HUES6 (cell line): Measurements from ENCODE around the gene PRKCE.

Source experiments
- H3K27ac ChIP-seq: 2 replicates; pipeline ENCODE4 v1.7.0; 2013; ENCODE audit warnings: low read depth, mild to moderate bottlenecking, low read length, inconsistent platforms
- H3K27me3 ChIP-seq: 2 replicates; pipeline ENCODE4 v1.6.1; 2013; ENCODE audit warnings: low read length; ENCODE audit not compliant: control insufficient read depth, insufficient read depth
- H3K36me3 ChIP-seq: 2 replicates; pipeline ENCODE4 v1.6.1; 2013; ENCODE audit warnings: low read length; ENCODE audit not compliant: control insufficient read depth, insufficient read depth
- H3K4me1 ChIP-seq: 2 replicates; pipeline ENCODE4 v1.6.1; 2013; ENCODE audit warnings: low read length; ENCODE audit not compliant: control insufficient read depth, insufficient read depth
- H3K4me3 ChIP-seq: 2 replicates; pipeline ENCODE4 v1.5.1; 2013; ENCODE audit warnings: low read depth, low read length
- H3K9ac ChIP-seq: one replicate; pipeline ENCODE4 v1.6.1; 2013; ENCODE audit warnings: mild to moderate bottlenecking, low read length
- H3K9me3 ChIP-seq: 2 replicates; pipeline ENCODE4 v1.6.1; 2013; ENCODE audit warnings: low read depth, low read length; ENCODE audit not compliant: control insufficient read depth, insufficient read depth

Gene PRKCE

GRCh38 chr2:45840481-45840880 lies 189.0 kb downstream of the PRKCE start:
- no peaks in the 10 kb centered on the region; the same call in 1 of the 2 replicates for H3K27me3 ChIP-seq
- peaks cover 10% of the 10 kb centered on the region for H3K4me1 ChIP-seq
- no peaks in the 10 kb centered on the region for H3K9me3 ChIP-seq
- no peak overlapping the region for H3K9ac ChIP-seq
- H3K4me3 ChIP-seq, result no peak overlapping the region
- H3K27ac ChIP-seq, result no peak overlapping the region
- H3K36me3 ChIP-seq, result no peaks in the 10 kb centered on the region

- Histone ChIP-seq H3K4me3 (no peak overlapping the region), H3K9me3 (no peaks in the 10 kb centered on the region), H3K4me1 (peaks cover 2% of the 10 kb centered on the region; the same call in 1 of the 2 replicates), H3K9ac (no peak overlapping the region), H3K27me3 (no peaks in the 10 kb centered on the region; the same call in 1 of the 2 replicates), H3K36me3 (no peaks in the 10 kb centered on the region), H3K27ac (no peak overlapping the region)
These were observed 190.4 kb downstream of the PRKCE start for GRCh38 chr2:45841752-45842407.

GRCh38 chr2:45843136-45843535 lies 191.7 kb downstream of the PRKCE start:
- no peak overlapping the region for H3K9ac ChIP-seq
- H3K36me3 ChIP-seq, result no peaks in the 10 kb centered on the region
- no peak overlapping the region for H3K27ac ChIP-seq
- H3K27me3 ChIP-seq, result no peaks in the 10 kb centered on the region; the same call in 1 of the 2 replicates
- H3K4me1 ChIP-seq, result no peaks in the 10 kb centered on the region
- H3K4me3 ChIP-seq, result no peak overlapping the region
- no peaks in the 10 kb centered on the region for H3K9me3 ChIP-seq

GRCh38 chr2:45844796-45845457 lies 193.5 kb downstream of the PRKCE start:
- H3K9me3 ChIP-seq, result no peaks in the 10 kb centered on the region; the same call in 1 of the 2 replicates
- H3K4me1 ChIP-seq, result no peaks in the 10 kb centered on the region
- no peaks in the 10 kb centered on the region; the same call in 1 of the 2 replicates for H3K27me3 ChIP-seq
- no peaks in the 10 kb centered on the region for H3K36me3 ChIP-seq
- no peak overlapping the region for H3K4me3 ChIP-seq
- H3K9ac ChIP-seq, result no peak overlapping the region
- H3K27ac ChIP-seq, result no peak overlapping the region

- Histone ChIP-seq H3K9me3 (no peaks in the 10 kb centered on the region; the same call in 1 of the 2 replicates), H3K27ac (no peak overlapping the region), H3K9ac (no peak overlapping the region), H3K36me3 (no peaks in the 10 kb centered on the region), H3K27me3 (no peaks in the 10 kb centered on the region; the same call in 1 of the 2 replicates), H3K4me3 (no peak overlapping the region), H3K4me1 (no peaks in the 10 kb centered on the region)
These were observed 194.1 kb downstream of the PRKCE start for GRCh38 chr2:45845566-45845965.

GRCh38 chr2:45849491-45850283 lies 198.2 kb downstream of the PRKCE start:
- no peaks in the 10 kb centered on the region for H3K36me3 ChIP-seq
- H3K9ac ChIP-seq, result no peak overlapping the region
- H3K4me1 ChIP-seq, result no peaks in the 10 kb centered on the region
- H3K27me3 ChIP-seq, result no peaks in the 10 kb centered on the region
- no peak overlapping the region for H3K27ac ChIP-seq
- no peak overlapping the region for H3K4me3 ChIP-seq
- no peaks in the 10 kb centered on the region; the same call in 1 of the 2 replicates for H3K9me3 ChIP-seq

DNA sequence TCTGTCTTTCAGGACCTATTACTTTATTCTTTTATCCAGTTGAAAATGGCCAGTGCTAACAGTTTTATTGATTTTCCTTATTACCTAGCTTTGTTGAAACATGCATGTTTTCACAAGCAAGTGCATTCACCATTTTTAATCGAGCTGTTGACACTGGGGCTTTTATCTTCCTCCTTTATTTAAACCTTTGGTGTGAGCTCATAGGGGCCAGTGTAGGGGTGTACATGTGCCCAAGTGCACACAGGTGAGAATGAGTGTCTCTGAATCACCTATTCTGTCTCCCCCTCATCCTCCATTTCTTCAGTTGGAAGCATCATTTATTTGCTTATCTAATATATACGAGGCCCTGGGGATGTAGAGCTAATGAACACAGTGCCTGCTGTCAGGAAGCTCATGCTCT lies 199.1 kb downstream of the PRKCE start:
- H3K9me3 ChIP-seq, result no peaks in the 10 kb centered on the region; the same call in 1 of the 2 replicates
- no peak overlapping the region for H3K4me3 ChIP-seq
- H3K4me1 ChIP-seq, result no peaks in the 10 kb centered on the region
- H3K27ac ChIP-seq, result no peak overlapping the region
- H3K9ac ChIP-seq, result no peak overlapping the region
- no peaks in the 10 kb centered on the region for H3K36me3 ChIP-seq
- H3K27me3 ChIP-seq, result no peaks in the 10 kb centered on the region

GRCh38 chr2:45851111-45851510 lies 199.6 kb downstream of the PRKCE start:
- Histone ChIP-seq H3K4me1 (no peaks in the 10 kb centered on the region), H3K27ac (no peak overlapping the region), H3K4me3 (no peak overlapping the region)

GRCh38 chr2:45851576-45852304 lies 200.3 kb downstream of the PRKCE start:
- no peaks in the 10 kb centered on the region for H3K36me3 ChIP-seq
- no peaks in the 10 kb centered on the region for H3K4me1 ChIP-seq
- no peak overlapping the region for H3K27ac ChIP-seq
- H3K4me3 ChIP-seq, result no peak overlapping the region
- H3K27me3 ChIP-seq, result no peaks in the 10 kb centered on the region
- H3K9ac ChIP-seq, result no peak overlapping the region
- no peaks in the 10 kb centered on the region; the same call in 1 of the 2 replicates for H3K9me3 ChIP-seq

More at GRCh38 chr2:45851111-45851510, 199.6 kb downstream of the PRKCE start:
- no peak overlapping the region for H3K9ac ChIP-seq
- no peaks in the 10 kb centered on the region for H3K36me3 ChIP-seq
- H3K27me3 ChIP-seq, result no peaks in the 10 kb centered on the region
- no peaks in the 10 kb centered on the region; the same call in 1 of the 2 replicates for H3K9me3 ChIP-seq

GRCh38 chr2:45852450-45853150 lies 201.1 kb downstream of the PRKCE start:
- Histone ChIP-seq H3K27me3 (no peaks in the 10 kb centered on the region), H3K4me3 (no peak overlapping the region), H3K9ac (no peak overlapping the region)

More at GRCh38 chr2:45852450-45853150, 201.1 kb downstream of the PRKCE start:
- H3K36me3 ChIP-seq, result no peaks in the 10 kb centered on the region
- no peaks in the 10 kb centered on the region for H3K4me1 ChIP-seq
- H3K27ac ChIP-seq, result no peak overlapping the region
- H3K9me3 ChIP-seq, result no peaks in the 10 kb centered on the region; the same call in 1 of the 2 replicates
